ENCODE measurements around the gene CDK5RAP3.

Gene CDK5RAP3

DNA sequence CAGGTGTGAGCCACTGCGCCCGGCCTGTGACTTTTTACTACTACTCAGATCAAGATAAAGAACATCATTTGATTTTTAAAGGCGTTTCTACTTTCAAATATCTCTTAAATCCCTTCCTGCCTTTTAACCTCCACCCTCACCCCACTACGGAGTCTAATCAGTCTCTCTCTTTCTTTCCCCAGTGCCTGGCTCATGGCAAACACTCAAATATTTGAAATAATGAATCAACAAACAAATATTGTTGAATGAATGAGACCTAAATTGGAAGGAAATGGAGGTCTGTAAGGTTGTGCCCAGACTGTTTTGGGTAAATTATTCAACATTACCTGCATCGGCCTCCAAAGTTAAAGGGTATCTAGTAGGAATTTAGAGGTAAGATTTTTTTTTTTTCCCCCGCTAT, 52.0 kb downstream of the CDK5RAP3 start:
- H3K27me3 ChIP-seq (replicated peaks; ENCODE audit: control insufficient read depth, insufficient read depth, low read length, poor library complexity, severe bottlenecking): no peaks in the 10 kb centered on the region
- H3K4me3 ChIP-seq (ENCODE audit: insufficient read depth, low read depth, low read length, poor library complexity, severe bottlenecking): no peak overlapping the region
- H3K9me3 ChIP-seq (ENCODE audit: control insufficient read depth, low read length): no peaks in the 10 kb centered on the region
- no peaks in the 10 kb centered on the region for H3K36me3 ChIP-seq (ENCODE audit: control insufficient read depth, insufficient read depth, low read length)
- no peak for DNase-seq
- H3K4me1 ChIP-seq (ENCODE audit: control insufficient read depth, insufficient read depth, low read length, poor library complexity, severe bottlenecking): peaks cover 23% of the 10 kb centered on the region
- no peak overlapping the region for H3K27ac ChIP-seq (ENCODE audit: insufficient read depth, low read length, poor library complexity, severe bottlenecking)

DNA sequence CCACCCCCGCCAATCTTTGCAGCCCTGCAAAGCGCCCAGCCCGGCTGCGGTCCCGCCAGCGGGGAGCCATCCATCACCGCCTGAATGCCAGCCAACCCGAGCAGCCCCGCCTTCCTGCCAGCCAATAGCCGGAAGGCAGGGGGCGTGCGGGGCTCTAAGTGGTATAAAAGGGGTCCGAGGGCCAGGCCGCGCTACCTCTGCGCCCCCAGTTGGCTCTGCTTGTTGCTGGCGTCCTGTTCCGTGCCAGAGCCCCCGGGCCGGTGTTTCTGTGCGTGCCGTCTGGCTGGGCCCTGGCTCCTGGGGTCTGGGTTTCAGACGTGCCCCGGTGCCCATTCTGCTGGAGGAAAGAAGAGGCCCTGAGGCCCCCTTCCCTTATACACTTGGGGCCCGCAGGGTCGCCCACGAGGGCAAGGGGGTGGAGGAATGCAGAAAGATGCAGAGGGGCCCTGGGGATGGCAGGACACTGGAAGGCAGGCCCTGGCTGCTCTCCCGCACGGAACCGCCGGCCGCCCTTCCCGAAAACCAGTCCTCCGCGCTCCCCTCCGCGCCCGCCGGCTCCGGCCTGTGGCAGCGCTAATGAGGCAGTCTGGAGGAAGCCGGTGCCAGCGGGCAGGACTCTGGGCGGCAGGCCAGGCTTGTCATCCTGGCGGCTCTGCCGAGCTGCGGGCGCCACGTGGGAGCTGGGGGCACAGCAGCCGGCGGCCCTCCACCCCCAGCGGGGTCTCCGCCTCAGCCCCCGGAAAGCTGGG, 52.7 kb downstream of the CDK5RAP3 start:
- peak; percentile 9 to 30 (median 16) for DNase-seq
- Histone ChIP-seq H3K27ac (ENCODE audit: insufficient read depth, low read length, poor library complexity, severe bottlenecking) (peak overlapping the region; percentile 47), H3K4me3 (ENCODE audit: insufficient read depth, low read depth, low read length, poor library complexity, severe bottlenecking) (peak overlapping the region; percentile 60), H3K27me3 (replicated peaks; ENCODE audit: control insufficient read depth, insufficient read depth, low read length, poor library complexity, severe bottlenecking) (no peaks in the 10 kb centered on the region), H3K9me3 (ENCODE audit: control insufficient read depth, low read length) (no peaks in the 10 kb centered on the region), H3K4me1 (ENCODE audit: control insufficient read depth, insufficient read depth, low read length, poor library complexity, severe bottlenecking) (peaks cover 23% of the 10 kb centered on the region), H3K36me3 (ENCODE audit: control insufficient read depth, insufficient read depth, low read length) (no peaks in the 10 kb centered on the region)

DNA sequence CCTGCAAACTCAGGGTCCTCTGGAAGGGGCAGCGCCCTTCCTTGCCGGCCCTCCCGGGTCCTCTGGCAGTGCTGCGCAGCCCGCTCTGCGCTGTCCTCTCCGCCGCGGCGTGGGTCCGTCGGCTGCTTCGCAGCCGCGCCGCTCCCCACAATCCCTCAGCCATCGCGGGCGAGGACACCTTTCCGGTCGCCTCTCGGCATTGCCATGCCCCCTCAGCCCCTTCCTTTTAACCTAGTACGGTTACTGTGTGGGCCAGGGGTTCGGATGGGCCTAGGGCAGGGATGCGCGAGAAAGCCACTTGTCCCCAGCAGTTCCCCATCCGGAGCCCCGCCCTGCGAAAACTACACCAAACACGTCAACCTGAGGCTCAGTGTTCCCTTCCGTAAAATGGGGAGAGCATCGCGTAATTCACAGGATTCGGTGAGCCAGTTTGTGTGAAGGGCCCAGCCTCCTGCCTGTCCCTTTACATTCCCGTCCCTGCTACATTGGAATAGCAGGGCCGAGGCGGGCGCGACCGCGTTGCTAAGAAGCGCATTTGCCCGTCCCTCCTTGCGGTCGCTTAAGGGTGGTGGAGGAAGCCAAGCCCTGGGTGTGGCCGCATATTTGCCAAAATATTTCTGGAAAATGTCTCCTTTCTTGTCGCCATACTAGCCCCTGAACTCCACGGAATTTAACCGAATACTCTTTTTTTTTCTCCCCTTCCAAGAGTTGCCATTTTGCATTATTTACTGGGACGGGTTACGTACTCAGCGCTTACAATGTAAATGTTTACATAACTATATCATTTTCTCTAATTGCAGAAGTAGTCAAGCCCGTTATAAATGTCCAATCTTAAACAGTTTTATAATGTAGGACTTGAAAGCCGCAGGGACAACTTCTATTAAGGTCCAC, 53.5 kb downstream of the CDK5RAP3 start:
- no peaks in the 10 kb centered on the region for H3K9me3 ChIP-seq (ENCODE audit: control insufficient read depth, low read length)
- H3K36me3 ChIP-seq (ENCODE audit: control insufficient read depth, insufficient read depth, low read length): no peaks in the 10 kb centered on the region
- peaks cover 23% of the 10 kb centered on the region for H3K4me1 ChIP-seq (ENCODE audit: control insufficient read depth, insufficient read depth, low read length, poor library complexity, severe bottlenecking)
- no peaks in the 10 kb centered on the region for H3K27me3 ChIP-seq (replicated peaks; ENCODE audit: control insufficient read depth, insufficient read depth, low read length, poor library complexity, severe bottlenecking)
- peak; percentile 14 to 41 (median 33) for DNase-seq
- peak overlapping the region; percentile 60 for H3K4me3 ChIP-seq (ENCODE audit: insufficient read depth, low read depth, low read length, poor library complexity, severe bottlenecking)
- peak overlapping the region; percentile 47 for H3K27ac ChIP-seq (ENCODE audit: insufficient read depth, low read length, poor library complexity, severe bottlenecking)

DNA sequence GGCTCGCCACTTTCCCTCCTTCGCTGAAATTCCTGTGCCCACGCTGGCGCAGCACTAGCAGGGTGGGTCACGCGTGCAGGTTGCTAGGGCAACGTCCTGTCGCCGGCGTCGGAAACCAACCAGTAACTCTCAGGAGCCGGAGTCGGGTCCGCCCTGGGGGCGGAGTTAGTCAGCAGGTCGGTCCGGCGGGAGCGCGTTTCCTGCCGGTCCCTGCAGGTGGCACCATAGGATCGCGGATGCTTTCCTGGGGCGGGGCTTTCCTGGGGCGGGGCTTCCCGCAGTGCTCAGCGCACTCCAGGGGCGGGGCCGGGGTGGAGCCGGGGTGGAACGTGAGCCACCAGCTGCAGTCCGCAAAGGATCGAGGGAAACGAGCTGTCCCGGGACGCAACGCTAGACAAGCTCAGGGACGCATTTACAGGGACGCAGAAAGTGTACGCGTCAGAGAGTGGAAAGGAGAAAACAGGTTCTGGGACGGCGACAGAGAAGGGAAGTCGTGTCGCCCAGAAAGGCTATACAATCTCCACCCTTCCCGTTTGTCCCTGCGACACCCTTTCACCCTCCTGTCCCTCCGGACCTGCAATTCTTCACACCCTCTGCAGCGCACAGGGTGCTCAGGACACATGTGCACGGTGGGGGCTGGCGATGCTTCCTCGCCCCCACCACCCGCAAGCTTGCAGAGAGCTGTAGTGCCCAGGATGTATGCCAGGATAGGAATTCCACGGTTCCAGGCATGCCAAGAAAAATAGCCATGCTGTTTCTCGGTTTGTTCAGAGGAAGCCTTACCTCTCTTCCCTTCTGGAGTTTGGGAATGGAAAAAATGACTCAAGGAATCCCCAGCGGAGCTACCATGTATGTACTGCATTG, 54.4 kb downstream of the CDK5RAP3 start:
- H3K4me3 ChIP-seq (ENCODE audit: insufficient read depth, low read depth, low read length, poor library complexity, severe bottlenecking): peak overlapping the region; percentile 60
- peaks cover 23% of the 10 kb centered on the region for H3K4me1 ChIP-seq (ENCODE audit: control insufficient read depth, insufficient read depth, low read length, poor library complexity, severe bottlenecking)
- H3K27me3 ChIP-seq (replicated peaks; ENCODE audit: control insufficient read depth, insufficient read depth, low read length, poor library complexity, severe bottlenecking): no peaks in the 10 kb centered on the region
- H3K36me3 ChIP-seq (ENCODE audit: control insufficient read depth, insufficient read depth, low read length): no peaks in the 10 kb centered on the region
- DNase-seq: peak; percentile 96 to 97 (median 97)
- peak overlapping the region; percentile 47 for H3K27ac ChIP-seq (ENCODE audit: insufficient read depth, low read length, poor library complexity, severe bottlenecking)
- H3K9me3 ChIP-seq (ENCODE audit: control insufficient read depth, low read length): no peaks in the 10 kb centered on the region

DNA sequence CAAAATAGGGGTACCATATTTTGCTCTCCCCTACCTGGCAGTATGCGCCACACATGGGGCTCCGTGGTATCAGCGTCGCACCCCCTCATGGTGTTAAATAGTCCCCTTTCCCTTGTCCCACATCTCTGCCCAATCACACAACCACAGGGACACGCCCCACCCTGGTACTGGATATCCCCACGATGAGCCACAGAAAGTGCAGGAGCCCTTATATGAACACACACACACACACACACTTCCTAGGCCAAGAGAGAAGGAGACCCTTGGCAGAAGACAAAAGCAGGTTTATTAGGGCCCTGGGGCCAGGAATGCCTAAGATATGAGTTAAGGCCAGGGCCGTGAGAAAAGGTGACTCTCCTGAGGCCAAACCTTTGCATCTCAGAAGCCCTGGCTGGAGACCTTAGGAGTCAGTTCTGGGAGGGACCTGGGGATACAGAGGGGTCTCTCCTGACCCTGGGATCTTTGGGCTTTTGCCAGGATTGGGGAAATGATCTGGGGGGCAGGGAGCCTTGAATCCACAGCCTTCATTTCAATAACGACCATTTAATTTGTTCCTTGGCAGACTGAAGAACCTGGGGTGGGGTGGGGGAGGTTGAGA, 55.1 kb downstream of the CDK5RAP3 start:
- peaks cover 23% of the 10 kb centered on the region for H3K4me1 ChIP-seq (ENCODE audit: control insufficient read depth, insufficient read depth, low read length, poor library complexity, severe bottlenecking)
- H3K27ac ChIP-seq (ENCODE audit: insufficient read depth, low read length, poor library complexity, severe bottlenecking): no peak overlapping the region
- no peaks in the 10 kb centered on the region for H3K9me3 ChIP-seq (ENCODE audit: control insufficient read depth, low read length)
- no peak overlapping the region for H3K4me3 ChIP-seq (ENCODE audit: insufficient read depth, low read depth, low read length, poor library complexity, severe bottlenecking)
- H3K36me3 ChIP-seq (ENCODE audit: control insufficient read depth, insufficient read depth, low read length): no peaks in the 10 kb centered on the region
- DNase-seq: no peak
- H3K27me3 ChIP-seq (replicated peaks; ENCODE audit: control insufficient read depth, insufficient read depth, low read length, poor library complexity, severe bottlenecking): no peaks in the 10 kb centered on the region

DNA sequence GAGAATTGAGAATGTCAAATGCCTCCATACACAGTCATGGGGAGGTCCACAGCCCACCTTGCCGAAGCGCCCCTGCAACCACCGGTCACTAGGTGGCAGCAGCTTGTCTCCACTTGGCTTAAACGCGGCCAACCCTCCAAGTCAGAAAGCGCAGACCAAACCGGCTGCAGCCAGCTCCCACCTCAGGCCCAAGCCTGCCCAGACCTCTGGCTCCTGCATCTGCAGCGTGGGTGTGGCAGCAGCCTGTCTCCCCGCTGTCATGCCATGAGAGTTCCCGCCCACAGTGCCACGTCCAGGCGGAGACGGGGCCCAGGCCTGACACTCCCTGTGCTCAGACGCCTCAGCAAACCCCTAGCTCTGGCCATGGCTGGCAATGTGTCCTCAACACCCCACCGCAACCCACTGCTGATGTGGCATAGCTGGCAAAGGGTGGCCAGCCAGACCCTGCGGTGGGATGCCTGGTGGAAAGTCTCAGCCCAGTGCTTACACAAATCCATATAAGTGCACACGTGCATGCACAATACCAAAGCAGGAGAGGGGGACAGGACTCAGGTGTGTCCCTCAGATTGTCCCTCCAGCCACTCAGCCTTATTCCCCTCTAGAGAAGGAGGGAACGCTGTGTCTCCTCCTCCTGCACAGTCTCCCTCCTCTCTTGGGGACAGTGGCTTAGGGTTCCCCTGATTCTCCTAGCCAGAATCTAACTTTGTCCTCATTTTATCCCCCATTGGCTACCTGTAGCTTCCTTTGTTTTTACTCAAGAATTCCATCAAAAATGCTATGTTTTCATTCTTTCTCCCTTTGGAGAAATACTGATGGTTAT, 55.8 kb downstream of the CDK5RAP3 start:
- H3K27me3 ChIP-seq (replicated peaks; ENCODE audit: control insufficient read depth, insufficient read depth, low read length, poor library complexity, severe bottlenecking): no peaks in the 10 kb centered on the region
- H3K4me1 ChIP-seq (ENCODE audit: control insufficient read depth, insufficient read depth, low read length, poor library complexity, severe bottlenecking): peaks cover 23% of the 10 kb centered on the region
- no peaks in the 10 kb centered on the region for H3K36me3 ChIP-seq (ENCODE audit: control insufficient read depth, insufficient read depth, low read length)
- no peak overlapping the region for H3K27ac ChIP-seq (ENCODE audit: insufficient read depth, low read length, poor library complexity, severe bottlenecking)
- DNase-seq: peak; percentile 40 to 47 (median 42)
- H3K4me3 ChIP-seq (ENCODE audit: insufficient read depth, low read depth, low read length, poor library complexity, severe bottlenecking): no peak overlapping the region
- no peaks in the 10 kb centered on the region for H3K9me3 ChIP-seq (ENCODE audit: control insufficient read depth, low read length)

DNA sequence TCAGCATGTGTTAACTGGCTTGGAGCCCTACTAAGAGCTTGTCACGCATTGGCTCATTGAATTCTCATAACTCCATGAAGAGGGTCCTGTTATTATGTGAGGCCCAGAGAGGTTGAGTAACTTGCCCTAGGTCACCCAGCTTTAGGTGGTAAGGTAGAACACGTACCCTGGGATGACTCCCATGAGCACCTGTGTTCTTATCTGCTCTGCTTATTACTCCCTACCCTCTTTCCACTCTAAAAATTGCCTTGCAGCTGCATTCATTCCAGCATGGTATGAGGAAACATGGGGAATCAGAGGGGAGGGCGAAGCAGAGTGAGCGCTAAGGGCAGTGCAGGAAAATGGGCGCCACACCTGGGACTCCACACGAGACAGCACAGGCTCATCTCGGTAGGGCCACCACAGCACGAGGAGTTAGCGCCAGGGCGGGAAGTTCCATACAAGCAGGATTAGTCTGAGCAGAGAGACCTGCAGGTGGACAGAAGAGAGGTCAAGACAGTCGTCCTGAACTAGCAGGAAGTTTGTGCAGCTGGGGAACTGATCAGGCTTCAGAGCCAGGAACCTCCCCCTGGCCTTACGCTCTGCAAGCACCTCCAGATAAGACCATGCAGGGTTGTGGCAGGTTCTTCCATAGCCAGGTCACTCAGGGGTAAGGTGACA, 56.5 kb downstream of the CDK5RAP3 start:
- no peak for DNase-seq
- no peaks in the 10 kb centered on the region for H3K9me3 ChIP-seq (ENCODE audit: control insufficient read depth, low read length)
- no peak overlapping the region for H3K4me3 ChIP-seq (ENCODE audit: insufficient read depth, low read depth, low read length, poor library complexity, severe bottlenecking)
- no peaks in the 10 kb centered on the region for H3K27me3 ChIP-seq (replicated peaks; ENCODE audit: control insufficient read depth, insufficient read depth, low read length, poor library complexity, severe bottlenecking)
- H3K4me1 ChIP-seq (ENCODE audit: control insufficient read depth, insufficient read depth, low read length, poor library complexity, severe bottlenecking): peaks cover 23% of the 10 kb centered on the region
- H3K27ac ChIP-seq (ENCODE audit: insufficient read depth, low read length, poor library complexity, severe bottlenecking): no peak overlapping the region
- H3K36me3 ChIP-seq (ENCODE audit: control insufficient read depth, insufficient read depth, low read length): no peaks in the 10 kb centered on the region

DNA sequence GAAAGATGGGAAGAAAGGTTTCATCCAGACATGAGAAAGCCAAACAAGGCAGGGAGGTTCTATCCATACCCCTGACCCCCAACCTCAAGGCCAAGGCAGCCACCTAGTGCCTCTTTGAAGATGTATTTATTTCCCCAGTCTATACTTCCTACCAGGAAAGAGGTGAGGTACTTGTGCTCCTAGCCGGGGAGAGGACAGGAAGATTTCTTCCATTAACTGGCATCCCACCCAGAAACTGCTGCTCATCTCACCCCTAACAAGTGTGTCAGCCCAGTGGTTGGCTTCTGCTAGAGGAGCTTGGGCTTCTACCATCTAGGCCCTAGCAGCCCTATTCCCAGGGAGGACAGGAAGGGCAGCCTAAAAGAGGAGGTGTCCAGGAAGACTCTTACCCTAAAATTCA, 57.8 kb downstream of the CDK5RAP3 start:
- H3K9me3 ChIP-seq (ENCODE audit: control insufficient read depth, low read length): no peaks in the 10 kb centered on the region
- no peak overlapping the region for H3K27ac ChIP-seq (ENCODE audit: insufficient read depth, low read length, poor library complexity, severe bottlenecking)
- H3K4me1 ChIP-seq (ENCODE audit: control insufficient read depth, insufficient read depth, low read length, poor library complexity, severe bottlenecking): peaks cover 17% of the 10 kb centered on the region
- no peaks in the 10 kb centered on the region for H3K27me3 ChIP-seq (replicated peaks; ENCODE audit: control insufficient read depth, insufficient read depth, low read length, poor library complexity, severe bottlenecking)
- H3K4me3 ChIP-seq (ENCODE audit: insufficient read depth, low read depth, low read length, poor library complexity, severe bottlenecking): no peak overlapping the region
- no peak for DNase-seq
- no peaks in the 10 kb centered on the region for H3K36me3 ChIP-seq (ENCODE audit: control insufficient read depth, insufficient read depth, low read length)
